Mesendoderm (in vitro differentiated cells): Measurements from ENCODE around the gene DDX47.

Experiments used
- DNase-seq: peaks from one replicate; pipeline ENCODE4 v3.0.0; 2013
- H2AK5ac ChIP-seq: 2 replicates; pipeline ENCODE4 v1.6.1; 2013; ENCODE audit warnings: low read length, inconsistent platforms
- H2BK120ac ChIP-seq: 2 replicates; pipeline ENCODE4 v1.6.1; 2013; ENCODE audit warnings: low read depth, mild to moderate bottlenecking, low read length, moderate library complexity, mixed read lengths
- H2BK15ac ChIP-seq: replicated peaks from 2 replicates; pipeline ENCODE4 v1.6.1; 2013; ENCODE audit warnings: low read depth, mild to moderate bottlenecking, moderate library complexity
- H2BK5ac ChIP-seq: 2 replicates; pipeline ENCODE4 v1.6.1; 2013; ENCODE audit warnings: low read length, inconsistent platforms
- H3K18ac ChIP-seq: 2 replicates; pipeline ENCODE4 v1.6.1; 2013; ENCODE audit warnings: mild to moderate bottlenecking, low read length, mixed read lengths
- H3K23ac ChIP-seq: one replicate; pipeline ENCODE4 v1.6.1; 2013; ENCODE audit warnings: low read length
- H3K27ac ChIP-seq: 2 replicates; pipeline ENCODE4 v1.5.1; 2013; ENCODE audit warnings: low read depth, mild to moderate bottlenecking, inconsistent platforms, low read length, moderate library complexity
- H3K27me3 ChIP-seq: 2 replicates; pipeline ENCODE4 v1.6.1; 2013; ENCODE audit warnings: low read length, control low read depth, mild to moderate bottlenecking, inconsistent platforms; ENCODE audit not compliant: insufficient read depth, poor library complexity
- H3K36me3 ChIP-seq: 2 replicates; pipeline ENCODE4 v1.6.1; 2013; ENCODE audit warnings: low read length, inconsistent platforms; ENCODE audit not compliant: control insufficient read depth, insufficient read depth
- H3K4ac ChIP-seq: one replicate; pipeline ENCODE4 v1.6.1; 2013; ENCODE audit warnings: low read depth, mild to moderate bottlenecking, low read length, moderate library complexity
- H3K4me1 ChIP-seq: 2 replicates; pipeline ENCODE4 v1.6.1; 2013; ENCODE audit warnings: low read depth, low read length, inconsistent platforms; ENCODE audit not compliant: control insufficient read depth
- H3K4me2 ChIP-seq: 2 replicates; pipeline ENCODE4 v1.6.1; 2013; ENCODE audit warnings: low read length
- H3K4me3 ChIP-seq: 2 replicates; pipeline ENCODE4 v1.5.1; 2013; ENCODE audit warnings: mild to moderate bottlenecking, low read length
- H3K56ac ChIP-seq: one replicate; pipeline ENCODE4 v1.6.1; 2013; ENCODE audit warnings: low read length
- H3K79me1 ChIP-seq: 2 replicates; pipeline ENCODE4 v1.6.1; 2013; ENCODE audit warnings: low read length, inconsistent platforms
- H3K79me2 ChIP-seq: 2 replicates; pipeline ENCODE4 v1.6.1; 2013; ENCODE audit warnings: mild to moderate bottlenecking, low read length; ENCODE audit not compliant: control insufficient read depth, insufficient read depth
- H3K9ac ChIP-seq: 2 replicates; pipeline ENCODE4 v1.6.1; 2013; ENCODE audit warnings: low read length, inconsistent platforms
- H4K5ac ChIP-seq: one replicate; pipeline ENCODE4 v1.6.1; 2013; ENCODE audit warnings: low read length
- H4K8ac ChIP-seq: one replicate; pipeline ENCODE4 v1.6.1; 2013; ENCODE audit warnings: low read depth, mild to moderate bottlenecking, control low read depth, low read length, moderate library complexity
- WGBS: extraction: QIAGEN DNeasy Blood & Tissue Kit; methylation state at CpG from one replicate; pipeline ENCODE4 v1.1.7; 2013; ENCODE audit warnings: low lambda C conversion rate, missing lambda C conversion rate; ENCODE audit not compliant: insufficient coverage; ENCODE audit errors: extremely low coverage; 5-methylcytosine and 5-hydroxymethylcytosine counted together

The DDX47 gene

DNA sequence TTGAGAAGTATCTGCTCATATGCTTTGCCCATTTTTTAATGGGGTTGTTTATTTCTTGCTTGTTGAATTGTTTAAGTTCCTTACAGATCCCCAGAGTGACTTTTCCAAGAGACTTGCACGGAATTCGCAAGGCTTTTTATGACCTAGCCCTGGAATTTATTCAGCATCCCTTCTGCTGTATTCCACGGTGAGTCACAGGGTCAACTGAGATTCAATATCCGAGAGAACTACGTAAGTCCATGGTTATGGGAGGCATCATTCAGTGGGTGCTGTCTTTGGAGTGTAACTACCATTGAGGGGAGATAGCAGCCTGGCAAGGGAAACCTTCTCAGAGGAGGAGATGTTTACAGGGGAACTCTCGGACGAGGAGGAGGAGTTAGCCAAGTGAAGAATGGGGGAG, 57.3 kb downstream of the DDX47 start:
- H2BK15ac ChIP-seq: no peak overlapping the region
- H2AK5ac ChIP-seq: no peak overlapping the region
- WGBS: no CpG with 5 or more reads among the region's 7 CpGs
- no peak overlapping the region for H3K18ac ChIP-seq
- no peak overlapping the region for H3K9ac ChIP-seq
- peaks cover 12% of the 10 kb centered on the region for H3K4me1 ChIP-seq
- H3K4ac ChIP-seq: no peak overlapping the region
- no peaks in the 10 kb centered on the region for H3K36me3 ChIP-seq
- H3K27ac ChIP-seq: no peak overlapping the region
- H3K27me3 ChIP-seq: no peaks in the 10 kb centered on the region
- no peak overlapping the region for H4K8ac ChIP-seq
- DNase-seq: peak; percentile 64
- H3K79me2 ChIP-seq: no peaks in the 10 kb centered on the region
- no peak overlapping the region for H3K4me3 ChIP-seq
- H3K79me1 ChIP-seq: no peaks in the 10 kb centered on the region
- H4K5ac ChIP-seq: no peak overlapping the region
- H3K56ac ChIP-seq: peak overlapping the region; percentile 10
- no peak overlapping the region for H3K23ac ChIP-seq
- H2BK120ac ChIP-seq: no peak overlapping the region
- no peak overlapping the region for H2BK5ac ChIP-seq
- no peak overlapping the region for H3K4me2 ChIP-seq

GRCh38 chr12:12871587-12872138, 58.5 kb downstream of the DDX47 start:
- Histone ChIP-seq H3K27ac (peak overlapping the region; percentile 4), H2BK120ac (no peak overlapping the region), H3K4me3 (no peak overlapping the region), H4K5ac (no peak overlapping the region), H3K79me2 (no peaks in the 10 kb centered on the region), H3K23ac (no peak overlapping the region), H3K18ac (no peak overlapping the region), H3K79me1 (no peaks in the 10 kb centered on the region), H3K4me2 (no peak overlapping the region), H3K4me1 (peaks cover 12% of the 10 kb centered on the region), H3K56ac (no peak overlapping the region), H3K27me3 (no peaks in the 10 kb centered on the region), H3K36me3 (no peaks in the 10 kb centered on the region), H3K9ac (no peak overlapping the region), H3K4ac (no peak overlapping the region), H2AK5ac (no peak overlapping the region), H2BK15ac (no peak overlapping the region), H2BK5ac (no peak overlapping the region), H4K8ac (no peak overlapping the region)
- no peak for DNase-seq
- no CpG with 5 or more reads among the region's 6 CpGs for WGBS

GRCh38 chr12:12872139-12872933, 59.2 kb downstream of the DDX47 start:
- Histone ChIP-seq H3K4me1 (peaks cover 12% of the 10 kb centered on the region), H3K79me2 (no peaks in the 10 kb centered on the region), H3K23ac (no peak overlapping the region), H3K79me1 (no peaks in the 10 kb centered on the region), H3K4ac (no peak overlapping the region), H3K27me3 (no peaks in the 10 kb centered on the region), H3K4me3 (no peak overlapping the region), H3K4me2 (no peak overlapping the region), H2BK15ac (no peak overlapping the region), H4K5ac (no peak overlapping the region), H3K18ac (no peak overlapping the region), H3K9ac (no peak overlapping the region), H3K36me3 (no peaks in the 10 kb centered on the region), H3K27ac (peak overlapping the region; percentile 12), H4K8ac (no peak overlapping the region), H2BK120ac (no peak overlapping the region), H2AK5ac (no peak overlapping the region), H3K56ac (peak overlapping the region; percentile 10), H2BK5ac (no peak overlapping the region)
- no CpG with 5 or more reads among the region's 10 CpGs for WGBS
- DNase-seq: peak; percentile 68

GRCh38 chr12:12872934-12873275, 59.8 kb downstream of the DDX47 start:
- peak overlapping the region; percentile 10 for H3K56ac ChIP-seq
- no CpG with 5 or more reads among the region's 2 CpGs for WGBS
- H2BK120ac ChIP-seq: no peak overlapping the region
- no peak overlapping the region for H2BK15ac ChIP-seq
- no peaks in the 10 kb centered on the region for H3K79me1 ChIP-seq
- no peak overlapping the region for H4K8ac ChIP-seq
- peaks cover 12% of the 10 kb centered on the region for H3K4me1 ChIP-seq
- no peaks in the 10 kb centered on the region for H3K36me3 ChIP-seq
- no peak overlapping the region for H3K4me2 ChIP-seq
- H2AK5ac ChIP-seq: no peak overlapping the region
- no peak overlapping the region for H3K23ac ChIP-seq
- H3K4ac ChIP-seq: no peak overlapping the region
- no peak overlapping the region for H3K18ac ChIP-seq
- no peaks in the 10 kb centered on the region for H3K79me2 ChIP-seq
- H3K27me3 ChIP-seq: no peaks in the 10 kb centered on the region
- H3K9ac ChIP-seq: no peak overlapping the region
- H4K5ac ChIP-seq: no peak overlapping the region
- no peak overlapping the region for H2BK5ac ChIP-seq
- H3K4me3 ChIP-seq: no peak overlapping the region
- no peak for DNase-seq
- peak overlapping the region; percentile 12 for H3K27ac ChIP-seq

- H3K18ac ChIP-seq: peak overlapping the region; percentile 43
- H3K56ac ChIP-seq: no peak overlapping the region
- no peak overlapping the region for H4K5ac ChIP-seq
- no peak overlapping the region for H2BK15ac ChIP-seq
- no peak overlapping the region for H4K8ac ChIP-seq
- H2BK5ac ChIP-seq: no peak overlapping the region
- H3K79me1 ChIP-seq: no peaks in the 10 kb centered on the region
- no peaks in the 10 kb centered on the region for H3K36me3 ChIP-seq
- no peak overlapping the region for H3K4me3 ChIP-seq
- peaks cover 12% of the 10 kb centered on the region for H3K4me1 ChIP-seq
- H3K27ac ChIP-seq: peak overlapping the region; percentile 9
- H3K23ac ChIP-seq: no peak overlapping the region
- WGBS: no CpG with 5 or more reads among the region's 1 CpG
- no peak overlapping the region for H3K4ac ChIP-seq
- no peak overlapping the region for H2AK5ac ChIP-seq
- H3K27me3 ChIP-seq: no peaks in the 10 kb centered on the region
- no peak overlapping the region for H2BK120ac ChIP-seq
- H3K4me2 ChIP-seq: no peak overlapping the region
- no peak overlapping the region for H3K9ac ChIP-seq
- DNase-seq: no peak
- no peaks in the 10 kb centered on the region for H3K79me2 ChIP-seq
Observed at GRCh38 chr12:12874029-12874428, 60.9 kb downstream of the DDX47 start.
